Type B pancreatic cell (in vitro differentiated cells): ENCODE results near the gene ACSL4. TPM values are rescaled to one million over a fixed set of nuclear protein-coding genes. Genes with fewer than 3 reads are reported as not detected.
"Not testable (repeated sequence)": the region's sequence is repeated elsewhere in the genome, so short reads cannot be mapped to it uniquely, and the experiment has no call there.

ENCODE experiments used
- DNase-seq: peaks from one replicate; pipeline ENCODE4 v3.0.0; 2021; ENCODE audit warnings: mixed read lengths; ENCODE audit not compliant: unreplicated experiment; ENCODE audit errors: extremely low spot score
- H3K27ac Mint-ChIP-seq: 2 replicates; pipeline ENCODE4 v1.8.0; 2021; ENCODE audit warnings: mild to moderate bottlenecking, mixed read lengths
- H3K27me3 Mint-ChIP-seq: 2 replicates; pipeline ENCODE4 v1.8.0; 2021; ENCODE audit warnings: mixed read lengths
- H3K36me3 Mint-ChIP-seq: 2 replicates; pipeline ENCODE4 v1.8.0; 2021; ENCODE audit warnings: mixed read lengths
- H3K4me1 Mint-ChIP-seq: one replicate; pipeline ENCODE4 v1.8.0; 2021; ENCODE audit warnings: mixed read lengths; ENCODE audit not compliant: unreplicated experiment
- H3K4me3 Mint-ChIP-seq: 2 replicates; pipeline ENCODE4 v1.8.0; 2021; ENCODE audit warnings: mild to moderate bottlenecking, mixed read lengths
- H3K9me3 Mint-ChIP-seq: 2 replicates; pipeline ENCODE4 v1.8.0; 2021; ENCODE audit warnings: mixed read lengths
- CTCF ChIP-seq: fragments of 200-600 bp; sonication (generic); conservative IDR thresholded peaks from 2 replicates; pipeline ENCODE4 v1.5.0; 2021; ENCODE audit warnings: antibody characterized with exemption, mild to moderate bottlenecking
- total RNA-seq: library from RNA; stranded (reverse); gene quantifications from 2 replicates; pipeline ENCODE4 v1.2.1, GENCODE V29; 2021; ENCODE audit warnings: low replicate concordance

ACSL4 gene
- total RNA-seq, 1 donor from 2014 or later, result 42.9 TPM

GRCh38 chrX:109672239-109672638 lies 60.8 kb downstream of the ACSL4 start:
- no peaks in the 10 kb centered on the region for H3K9me3 Mint-ChIP-seq

GRCh38 chrX:109671170-109671569 lies 61.9 kb downstream of the ACSL4 start:
- H3K27me3 Mint-ChIP-seq, H3K27ac Mint-ChIP-seq, DNase-seq, H3K9me3 Mint-ChIP-seq, H3K4me3 Mint-ChIP-seq, H3K4me1 Mint-ChIP-seq: not testable (repeated sequence)
- H3K36me3 Mint-ChIP-seq, result peaks cover 17% of the 10 kb centered on the region

More at GRCh38 chrX:109672239-109672638, 60.8 kb downstream of the ACSL4 start:
- no peak overlapping the region for H3K27ac Mint-ChIP-seq
- H3K27me3 Mint-ChIP-seq, result no peaks in the 10 kb centered on the region
- DNase-seq, result no peak
- no peak overlapping the region for H3K4me3 Mint-ChIP-seq
- peaks cover 17% of the 10 kb centered on the region for H3K36me3 Mint-ChIP-seq
- no peaks in the 10 kb centered on the region for H3K4me1 Mint-ChIP-seq
- TF ChIP-seq CTCF, result no peak

- Mint-ChIP-seq H3K4me1 (no peaks in the 10 kb centered on the region), H3K9me3 (no peaks in the 10 kb centered on the region), H3K27ac (no peak overlapping the region), H3K27me3 (no peaks in the 10 kb centered on the region), H3K4me3 (no peak overlapping the region), H3K36me3 (peaks cover 33% of the 10 kb centered on the region)
- no peak for TF ChIP-seq CTCF
- no peak for DNase-seq
Observed at GRCh38 chrX:109667986-109668385, 65.1 kb downstream of the ACSL4 start.

- Mint-ChIP-seq H3K27me3 (no peaks in the 10 kb centered on the region), H3K36me3 (peaks cover 41% of the 10 kb centered on the region), H3K4me1 (no peaks in the 10 kb centered on the region), H3K27ac (no peak overlapping the region), H3K9me3 (peaks cover 9% of the 10 kb centered on the region), H3K4me3 (no peak overlapping the region)
- no peak for TF ChIP-seq CTCF
- no peak for DNase-seq
Observed at GRCh38 chrX:109660435-109661143, 72.5 kb downstream of the ACSL4 start.

- no peak overlapping the region for H3K27ac Mint-ChIP-seq
- no peak for TF ChIP-seq CTCF
- H3K9me3 Mint-ChIP-seq, result peaks cover 9% of the 10 kb centered on the region
- H3K36me3 Mint-ChIP-seq, result peaks cover 31% of the 10 kb centered on the region
- H3K4me1 Mint-ChIP-seq, result no peaks in the 10 kb centered on the region
- H3K4me3 Mint-ChIP-seq, result no peak overlapping the region
- no peaks in the 10 kb centered on the region for H3K27me3 Mint-ChIP-seq
- no peak for DNase-seq
Observed at GRCh38 chrX:109658391-109658790, 74.7 kb downstream of the ACSL4 start.

GRCh38 chrX:109657364-109657763 lies 75.7 kb downstream of the ACSL4 start:
- H3K9me3 Mint-ChIP-seq, H3K4me3 Mint-ChIP-seq, H3K4me1 Mint-ChIP-seq, H3K27me3 Mint-ChIP-seq, H3K27ac Mint-ChIP-seq, DNase-seq: not testable (repeated sequence)
- H3K36me3 Mint-ChIP-seq, result peaks cover 21% of the 10 kb centered on the region

- no peak overlapping the region for H3K4me3 Mint-ChIP-seq
- no peaks in the 10 kb centered on the region for H3K4me1 Mint-ChIP-seq
- peaks cover 9% of the 10 kb centered on the region for H3K9me3 Mint-ChIP-seq
- DNase-seq, result no peak
- H3K36me3 Mint-ChIP-seq, result peaks cover 21% of the 10 kb centered on the region
- no peak overlapping the region for H3K27ac Mint-ChIP-seq
- TF ChIP-seq CTCF, result no peak
- no peaks in the 10 kb centered on the region for H3K27me3 Mint-ChIP-seq
Observed at GRCh38 chrX:109656774-109657173, 76.3 kb downstream of the ACSL4 start.
